Kidney capillary endothelial cell (primary cell): ENCODE results near the gene WHAMM.
"Not testable (repeated sequence)": the region's sequence is repeated elsewhere in the genome, so short reads cannot be mapped to it uniquely, and the experiment has no call there.

Experiments
- DNase-seq: peaks from one replicate; pipeline ENCODE4 v3.0.0-alpha.2; 2018; ENCODE audit warnings: low spot score

Gene WHAMM

DNA sequence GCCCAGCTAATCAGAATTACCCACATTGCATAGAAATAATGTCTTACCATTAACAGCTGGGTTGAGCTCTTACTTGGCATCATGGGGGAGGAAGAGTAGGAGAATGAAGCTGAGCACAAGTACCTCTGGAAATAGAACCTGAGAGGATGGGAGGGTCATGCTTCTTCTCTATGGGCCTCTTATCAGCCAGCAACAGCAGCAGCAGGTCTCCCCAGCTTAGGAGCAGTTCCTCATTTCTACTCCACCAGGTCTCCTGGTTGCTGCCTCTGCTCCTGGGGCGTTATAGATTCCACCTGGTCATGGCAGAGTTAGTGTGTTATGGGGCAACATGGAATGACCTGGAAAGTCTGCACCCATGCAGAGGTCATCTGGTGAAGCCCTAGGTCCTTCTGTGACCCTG lies 6.9 kb upstream of the WHAMM start:
- no peak for DNase-seq

DNA sequence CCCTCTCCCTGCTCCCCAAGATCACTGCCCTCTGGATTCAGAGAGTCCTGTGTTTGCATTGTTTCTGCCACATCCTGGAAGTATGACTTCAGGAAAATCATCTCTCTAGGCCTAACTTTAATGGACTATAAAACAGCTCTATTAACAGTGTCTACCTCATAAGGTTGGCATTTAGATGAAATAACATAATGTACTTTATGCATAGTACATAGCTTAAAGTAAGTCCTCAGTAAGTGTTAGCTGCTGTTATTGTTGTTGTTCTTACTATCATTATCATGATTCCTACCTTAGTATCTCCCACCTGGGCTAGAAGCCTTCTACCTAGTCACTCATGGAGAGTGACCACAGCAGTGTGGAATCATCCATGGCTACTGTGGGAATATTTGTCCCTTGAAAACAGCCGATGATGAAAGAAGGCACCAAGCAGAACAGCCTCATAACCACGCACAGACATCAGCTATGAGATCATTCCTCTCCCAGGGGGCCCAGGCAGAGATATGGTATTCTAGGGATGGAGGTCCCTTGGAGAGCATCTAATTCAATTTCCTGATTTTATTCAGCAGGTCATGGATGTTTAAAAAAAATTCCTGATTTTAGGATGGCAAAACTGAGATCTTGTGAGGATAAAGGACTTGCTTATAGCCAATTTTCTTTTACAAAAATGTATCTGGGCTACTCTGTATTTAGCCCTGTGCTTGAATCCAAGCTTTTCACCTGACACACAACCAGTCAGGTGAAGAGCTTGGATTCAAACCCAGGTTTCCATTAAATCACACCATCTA lies 5.4 kb upstream of the WHAMM start:
- no peak for DNase-seq

DNA sequence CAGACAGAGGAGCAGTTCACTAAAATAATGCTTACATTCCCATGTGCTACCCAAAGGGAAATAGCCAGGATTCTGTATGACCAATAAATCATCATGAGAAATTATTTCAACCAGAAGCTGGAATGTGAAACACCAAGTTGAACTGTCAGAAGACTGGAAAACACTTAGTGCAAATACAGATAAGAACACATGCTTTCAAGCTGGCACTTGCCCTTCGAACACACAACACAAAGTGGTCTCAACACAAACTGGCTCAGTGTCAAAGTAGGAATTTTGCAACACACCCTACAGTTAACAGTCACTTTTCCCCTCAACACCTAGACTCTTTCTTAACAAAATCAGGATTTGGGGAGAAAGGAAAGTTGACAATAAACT lies 4.9 kb upstream of the WHAMM start:
- DNase-seq = no peak

DNA sequence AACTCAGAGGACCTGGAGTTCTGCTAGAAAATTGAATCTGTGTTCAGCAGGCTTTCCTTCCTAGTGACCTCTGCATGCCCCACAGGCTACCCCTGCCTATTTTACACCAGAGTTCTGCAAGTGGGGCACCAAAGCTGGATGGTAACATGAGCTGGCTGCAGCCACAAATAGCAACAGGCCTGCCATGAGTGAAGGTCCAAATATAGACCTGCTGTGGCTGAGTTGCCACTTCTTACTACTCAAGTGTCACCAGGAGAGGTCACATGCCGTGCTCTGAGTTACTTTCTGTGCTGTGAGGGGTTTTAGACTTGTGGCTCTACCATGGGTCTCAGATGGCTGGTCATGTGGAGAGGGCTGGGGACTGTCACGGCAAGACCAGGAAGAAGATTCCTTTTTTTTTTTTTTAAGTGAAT lies 3.4 kb upstream of the WHAMM start, which contains the start of gene FSD2:
TSS of gene FSD2 (minus strand) at position 76 of the 413 bp plus-strand sequence. CDS start 18,679 bp downstream, outside the sequence.
- no peak for DNase-seq

DNA sequence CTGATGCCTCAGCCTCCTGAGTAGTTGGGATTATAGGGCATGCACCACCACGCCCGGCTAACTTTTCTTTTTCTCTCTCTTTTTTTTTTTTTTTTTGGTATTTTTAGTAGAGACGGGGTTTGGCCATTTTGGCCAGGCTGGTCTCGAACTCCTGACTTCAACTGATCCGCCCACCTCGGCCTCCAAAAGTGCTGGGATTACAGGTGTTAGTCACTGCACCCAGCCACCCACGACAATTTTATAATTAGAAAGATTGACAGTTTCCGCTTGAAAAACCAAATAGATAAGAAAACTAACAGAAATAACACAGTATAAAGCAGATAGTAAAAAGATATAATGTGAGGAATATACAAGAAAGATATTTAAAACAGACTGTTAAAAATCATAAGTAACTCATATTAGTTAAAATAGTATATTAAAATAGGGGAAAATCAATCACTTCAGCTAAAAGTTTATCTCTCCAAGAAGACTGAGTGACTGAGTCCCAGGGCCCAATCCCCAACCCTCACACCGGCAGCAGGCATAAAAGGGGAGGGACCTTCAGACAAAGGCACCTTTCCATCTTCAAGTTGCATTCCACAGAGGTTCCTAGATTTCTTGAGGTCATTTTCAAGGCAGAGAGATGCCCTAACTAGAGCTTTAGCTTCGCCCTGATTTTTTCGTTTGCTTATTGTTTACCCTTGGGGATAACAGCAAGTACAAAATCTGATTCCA lies 1.4 kb upstream of the WHAMM start:
- DNase-seq = no peak

DNA sequence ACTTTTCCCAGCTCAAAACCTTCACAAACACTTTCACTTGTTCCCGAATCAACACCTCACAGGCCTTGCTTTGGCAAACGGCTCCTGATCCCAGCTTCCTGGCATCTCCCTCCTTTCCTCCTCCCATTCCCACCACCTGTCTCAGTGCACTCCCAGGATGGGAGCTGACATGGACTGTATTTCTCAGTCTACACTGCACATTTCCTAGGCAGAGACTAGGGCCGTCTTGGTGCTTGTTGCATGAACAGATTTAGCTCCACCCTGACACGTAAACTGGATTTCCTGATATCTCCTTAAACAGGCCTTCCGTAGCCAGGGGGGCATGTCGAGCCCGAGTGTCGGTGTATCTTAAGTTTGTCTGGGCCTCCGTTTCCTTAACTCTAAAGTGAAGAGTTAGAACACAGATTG lies 790 bp upstream of the WHAMM start:
- no peak for DNase-seq

DNA sequence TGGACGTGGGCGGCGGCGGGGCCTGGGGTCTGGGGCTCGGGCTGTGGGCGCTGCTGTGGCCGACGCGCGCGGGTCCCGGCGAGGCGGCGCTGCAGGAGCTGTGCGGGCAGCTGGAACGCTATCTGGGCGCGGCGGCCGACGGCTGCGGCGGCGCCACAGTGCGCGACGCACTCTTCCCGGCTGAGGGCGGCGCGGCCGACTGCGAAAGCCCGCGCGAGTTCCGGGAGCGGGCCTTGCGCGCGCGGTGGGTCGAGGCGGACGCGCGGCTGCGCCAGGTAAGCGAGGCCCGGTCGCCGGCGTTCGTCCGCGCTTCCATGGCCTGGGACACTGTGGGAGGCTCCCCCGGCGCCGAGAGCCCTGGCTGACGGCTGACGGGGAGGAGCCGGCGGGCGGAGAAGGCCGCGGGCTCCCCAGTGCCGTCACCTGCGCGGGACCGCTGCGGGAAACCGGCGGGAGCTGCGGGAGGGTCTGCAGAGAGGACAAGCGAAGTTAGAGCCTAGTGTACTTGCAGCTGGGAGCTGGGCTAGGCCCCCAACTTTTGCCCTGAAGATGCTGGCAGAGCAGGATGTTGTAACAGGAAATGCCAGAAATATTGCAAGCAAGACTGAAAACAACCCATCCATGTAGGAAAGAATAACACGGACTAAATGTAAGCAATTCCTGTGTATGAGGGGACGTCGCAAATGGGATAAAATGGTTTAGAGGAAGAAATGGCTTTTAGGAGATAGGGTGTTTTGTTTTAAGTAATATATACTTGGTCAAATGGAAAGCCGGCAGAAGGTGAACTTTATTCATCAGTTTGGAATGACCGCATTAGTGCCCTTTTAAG lies 847 bp downstream of the WHAMM start:
- peak; percentile 53 for DNase-seq

DNA sequence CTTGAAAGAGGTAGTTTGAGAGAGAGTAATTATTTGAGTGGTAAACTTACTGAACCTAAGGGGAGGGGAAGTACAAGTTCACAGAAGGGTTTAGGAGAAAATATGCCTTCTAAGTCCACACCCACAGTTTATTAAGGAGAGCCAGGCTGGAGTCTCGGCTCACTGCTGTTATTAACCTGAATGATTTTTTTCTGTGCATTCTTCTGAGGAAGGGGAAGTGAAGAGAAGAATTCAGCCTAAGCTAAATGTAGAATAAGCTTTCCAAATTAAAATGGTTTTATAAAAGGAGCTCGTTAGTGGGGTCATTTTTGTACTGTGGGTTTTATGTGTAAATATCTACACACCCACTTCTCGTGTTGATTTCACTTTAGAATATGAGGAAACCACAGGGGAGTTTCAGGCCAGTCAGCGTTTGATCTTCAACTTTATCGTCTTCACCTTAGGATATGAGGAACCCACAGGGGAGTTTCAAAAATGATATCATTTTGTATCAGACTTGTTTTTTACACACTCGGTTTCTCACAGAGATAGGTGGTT lies 1.5 kb downstream of the WHAMM start:
- peak; percentile 33 for DNase-seq

DNA sequence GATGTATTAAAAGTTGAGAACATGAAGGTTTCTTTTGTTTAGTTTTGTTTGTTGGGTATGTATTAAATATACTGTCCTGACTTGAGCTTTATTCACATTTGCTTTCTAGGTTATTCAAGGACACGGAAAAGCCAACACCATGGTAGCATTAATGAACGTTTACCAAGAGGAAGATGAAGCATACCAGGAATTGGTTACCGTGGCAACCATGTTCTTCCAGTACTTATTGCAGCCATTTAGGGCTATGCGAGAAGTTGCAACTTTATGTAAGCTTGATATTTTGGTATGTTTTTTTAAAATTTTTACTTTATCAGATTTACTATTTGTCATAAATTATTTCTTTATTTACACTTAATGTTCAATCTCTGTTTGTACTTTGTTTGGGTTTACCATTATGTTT lies 3.6 kb downstream of the WHAMM start:
- no peak for DNase-seq

DNA sequence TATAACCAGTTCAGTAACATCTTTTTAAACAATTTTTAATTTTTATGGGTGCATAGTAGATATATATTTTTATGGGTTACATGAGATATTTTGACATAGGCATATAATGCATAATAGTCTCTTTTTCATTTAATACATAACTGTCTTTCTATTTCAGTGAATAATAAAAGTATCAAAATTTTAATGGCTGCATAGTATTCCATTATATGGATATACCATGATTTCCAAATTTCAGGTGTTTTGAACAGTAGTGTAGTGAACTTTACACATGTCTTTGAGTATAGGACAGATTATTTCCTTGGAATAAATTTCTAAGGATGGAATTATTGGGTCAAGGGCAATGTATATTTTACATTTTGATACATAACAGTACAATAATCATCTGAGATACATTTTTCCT lies 10.7 kb downstream of the WHAMM start:
- DNase-seq = no peak

DNA sequence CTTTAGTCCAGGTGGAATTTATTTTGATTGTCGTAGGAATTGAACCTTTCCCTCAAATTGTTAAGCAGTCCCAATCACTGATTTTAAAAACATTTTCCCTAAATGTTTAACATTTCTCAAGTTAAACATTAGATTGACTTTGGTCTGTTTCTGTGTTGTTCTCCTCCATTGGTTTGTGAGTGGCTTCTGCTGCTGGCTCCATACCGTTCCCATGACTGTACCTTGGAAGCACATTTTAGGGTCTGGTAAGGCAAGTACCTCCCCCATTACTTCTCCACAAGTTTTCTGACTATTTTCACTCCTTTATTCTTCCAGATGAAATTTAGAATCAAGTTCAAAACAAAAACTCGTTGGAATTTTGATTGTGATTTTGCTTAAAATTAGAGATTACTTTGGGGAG lies 12.0 kb downstream of the WHAMM start:
- not testable (repeated sequence) for DNase-seq

DNA sequence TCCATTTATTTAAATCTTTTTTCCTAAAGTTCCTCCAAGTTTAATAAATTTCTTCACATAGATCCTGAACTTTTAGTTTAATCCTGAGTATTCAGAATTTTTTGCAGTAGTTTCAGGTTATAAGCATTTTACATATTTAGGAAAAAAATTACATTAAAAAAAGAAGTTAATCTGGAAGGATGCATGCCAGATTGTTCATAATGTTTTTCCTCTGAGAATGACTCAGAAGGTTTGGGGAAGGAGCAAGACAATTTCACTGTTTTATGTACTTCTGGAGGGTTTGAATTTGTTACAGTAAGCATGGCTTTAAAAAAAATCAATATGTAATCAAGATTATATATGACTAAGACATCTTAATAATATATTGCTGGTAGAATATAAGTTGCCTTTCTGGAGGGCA lies 12.4 kb downstream of the WHAMM start:
- not testable (repeated sequence) for DNase-seq

DNA sequence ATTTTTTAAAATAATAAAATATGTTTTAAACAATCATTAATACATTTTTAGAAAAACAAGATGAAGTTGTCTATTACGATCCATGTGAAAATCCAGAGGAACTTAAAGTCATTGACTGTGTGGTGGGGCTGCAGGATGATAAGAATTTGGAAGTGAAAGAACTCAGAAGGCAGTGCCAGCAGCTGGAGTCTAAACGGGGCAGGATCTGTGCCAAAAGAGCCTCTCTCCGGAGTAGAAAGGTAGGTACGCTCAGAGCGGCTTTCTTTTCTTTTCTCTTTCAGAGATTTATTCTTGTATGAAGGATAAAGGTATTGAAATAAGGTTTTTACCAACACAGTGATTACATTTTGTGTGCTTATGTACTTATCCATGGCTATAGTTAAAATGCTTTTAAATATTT lies 13.6 kb downstream of the WHAMM start:
- no peak for DNase-seq

DNA sequence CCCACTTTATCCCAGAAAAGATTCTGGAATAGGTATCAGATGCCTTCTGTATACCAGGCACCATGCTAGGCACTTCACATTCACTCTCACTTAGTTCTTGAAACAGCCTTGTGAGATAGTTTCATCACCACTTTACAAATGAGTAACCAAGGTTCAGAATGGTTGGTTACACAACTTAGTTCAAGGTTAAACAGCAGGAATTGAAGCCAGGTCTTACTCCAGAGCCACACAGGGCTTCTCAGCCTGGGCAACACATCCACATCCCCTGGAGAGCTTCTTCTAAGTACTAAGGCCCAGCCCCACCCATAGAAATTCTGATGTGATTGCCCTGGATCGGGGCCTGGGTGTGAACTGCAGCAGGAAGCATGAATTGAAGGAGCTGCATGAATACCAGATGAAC lies 18.6 kb downstream of the WHAMM start:
- DNase-seq = no peak

DNA sequence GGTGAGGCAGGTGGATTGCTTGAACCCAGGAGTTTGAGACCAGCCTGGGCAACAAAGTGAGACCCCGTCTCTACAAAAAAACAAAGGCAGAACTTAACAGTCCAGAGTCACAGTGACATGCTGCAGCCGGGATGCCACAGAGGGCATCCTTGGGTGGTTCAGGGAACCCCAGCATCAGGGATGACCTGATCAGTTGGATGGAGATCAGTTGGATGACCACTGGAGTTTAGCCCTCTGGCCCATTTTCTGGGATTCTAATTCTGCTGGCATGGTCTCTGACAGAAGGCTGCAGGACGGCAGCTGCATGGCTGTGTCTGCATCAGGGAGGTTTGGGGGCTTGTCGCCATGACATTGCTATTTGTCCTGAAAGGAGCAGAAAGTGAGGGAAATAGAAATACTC lies 19.8 kb downstream of the WHAMM start:
- DNase-seq = no peak

DNA sequence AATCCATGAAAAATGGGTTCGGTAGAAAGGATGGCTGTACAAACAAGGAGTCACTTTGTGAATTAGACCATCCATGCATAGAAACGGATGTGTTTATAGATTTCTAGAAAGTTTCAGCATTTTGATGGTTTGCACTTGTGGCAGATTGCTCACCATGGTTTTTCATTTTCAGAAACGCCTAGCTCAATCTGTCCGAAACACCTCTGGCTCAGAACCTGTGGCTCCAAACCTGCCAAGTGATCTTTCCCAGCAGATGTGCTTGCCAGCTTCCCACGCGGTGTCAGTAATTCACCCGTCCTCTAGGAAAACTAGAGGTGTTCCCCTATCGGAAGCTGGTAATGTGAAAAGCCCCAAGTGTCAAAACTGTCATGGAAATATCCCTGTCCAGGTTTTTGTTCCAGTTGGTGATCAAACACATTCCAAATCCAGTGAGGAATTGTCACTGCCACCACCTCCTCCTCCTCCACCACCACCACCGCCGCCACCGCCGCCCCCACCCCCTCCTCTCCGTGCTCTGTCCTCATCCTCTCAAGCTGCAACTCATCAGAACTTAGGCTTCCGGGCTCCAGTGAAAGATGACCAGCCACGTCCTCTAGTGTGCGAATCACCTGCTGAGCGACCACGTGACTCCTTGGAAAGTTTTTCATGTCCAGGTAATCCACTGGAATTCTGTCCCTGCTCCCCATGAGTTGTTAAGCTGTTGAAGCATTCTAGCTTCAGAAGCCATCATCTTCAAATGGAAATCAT lies 21.2 kb downstream of the WHAMM start:
- no peak for DNase-seq

DNA sequence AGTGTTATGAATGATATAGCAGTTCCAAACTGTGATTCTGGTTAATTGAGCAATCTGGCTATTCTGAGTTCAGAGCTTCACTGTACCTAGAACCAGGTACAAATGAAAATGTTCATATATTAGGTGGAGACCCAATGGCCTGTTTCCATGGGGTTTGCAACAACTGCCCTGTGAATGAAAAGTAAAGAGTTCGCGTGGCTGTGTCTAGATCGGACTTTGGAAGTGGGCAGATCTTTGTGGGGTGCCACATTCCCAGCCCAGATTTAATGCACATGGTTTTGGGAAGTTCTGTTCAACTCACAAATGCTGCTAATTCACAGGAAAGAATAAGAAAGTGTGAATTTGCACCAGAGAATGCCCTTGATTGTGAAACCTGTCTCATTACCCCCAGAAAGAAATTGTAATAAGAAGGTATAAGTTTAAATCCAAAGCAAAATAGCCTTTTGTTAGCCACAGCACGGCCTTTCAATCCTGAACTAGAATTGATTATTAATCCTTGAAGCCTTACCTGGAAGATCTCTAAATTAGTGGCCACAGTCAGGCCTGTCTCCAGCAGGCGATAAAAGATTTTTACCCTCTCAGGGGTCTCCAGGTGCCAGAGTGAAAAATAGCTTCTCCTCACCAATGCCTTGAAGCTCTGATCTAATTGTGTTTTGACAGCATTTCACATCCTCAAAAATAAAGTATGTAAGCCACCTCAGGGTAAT lies 22.6 kb downstream of the WHAMM start:
- no peak for DNase-seq

DNA sequence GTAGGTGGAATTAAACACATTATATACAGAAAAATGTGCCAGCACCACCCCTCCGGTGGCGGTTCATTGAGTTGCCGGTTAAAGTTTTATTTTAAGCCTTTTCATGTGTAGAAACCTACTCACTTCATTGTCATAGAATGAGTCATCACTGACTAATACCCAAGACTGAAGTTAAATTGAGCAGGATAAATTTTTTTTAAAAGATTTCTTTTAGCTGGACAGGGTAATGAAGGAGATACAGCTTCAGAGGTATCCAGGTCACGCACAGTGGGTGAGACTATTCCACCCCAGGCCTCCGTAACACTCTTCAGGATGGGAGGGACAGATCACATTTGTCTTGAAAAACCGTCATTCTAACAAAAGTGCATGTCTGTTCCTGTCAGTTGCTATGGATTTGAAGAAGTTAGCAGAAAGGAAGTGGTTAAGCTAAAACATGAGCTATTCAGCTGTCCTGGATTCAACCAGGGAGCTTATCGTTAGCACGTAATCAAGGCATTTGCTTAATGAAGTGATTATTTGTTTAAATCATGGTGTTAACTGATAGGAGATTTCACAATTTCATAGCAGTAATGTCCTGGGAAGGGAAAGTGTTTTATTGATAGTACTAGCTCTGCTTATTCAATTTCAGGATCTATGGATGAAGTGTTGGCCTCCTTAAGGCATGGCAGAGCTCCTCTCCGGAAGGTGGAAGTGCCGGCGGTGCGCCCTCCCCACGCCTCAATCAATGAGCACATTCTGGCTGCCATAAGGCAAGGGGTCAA lies 23.4 kb downstream of the WHAMM start:
- peak; percentile 93 for DNase-seq

DNA sequence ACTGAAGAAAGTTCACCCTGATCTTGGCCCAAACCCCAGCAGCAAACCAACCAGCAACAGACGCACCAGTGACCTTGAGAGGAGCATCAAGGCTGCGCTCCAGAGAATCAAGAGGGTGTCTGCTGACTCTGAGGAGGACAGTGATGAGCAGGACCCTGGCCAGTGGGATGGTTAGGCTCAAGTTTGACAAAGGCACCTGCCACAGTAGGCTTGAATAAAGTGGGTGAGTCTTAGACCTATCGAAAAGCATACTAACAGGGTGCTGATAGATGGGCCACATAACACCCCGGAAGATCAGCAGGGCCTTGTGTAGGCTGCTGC lies 23.9 kb downstream of the WHAMM start:
- DNase-seq = no peak

DNA sequence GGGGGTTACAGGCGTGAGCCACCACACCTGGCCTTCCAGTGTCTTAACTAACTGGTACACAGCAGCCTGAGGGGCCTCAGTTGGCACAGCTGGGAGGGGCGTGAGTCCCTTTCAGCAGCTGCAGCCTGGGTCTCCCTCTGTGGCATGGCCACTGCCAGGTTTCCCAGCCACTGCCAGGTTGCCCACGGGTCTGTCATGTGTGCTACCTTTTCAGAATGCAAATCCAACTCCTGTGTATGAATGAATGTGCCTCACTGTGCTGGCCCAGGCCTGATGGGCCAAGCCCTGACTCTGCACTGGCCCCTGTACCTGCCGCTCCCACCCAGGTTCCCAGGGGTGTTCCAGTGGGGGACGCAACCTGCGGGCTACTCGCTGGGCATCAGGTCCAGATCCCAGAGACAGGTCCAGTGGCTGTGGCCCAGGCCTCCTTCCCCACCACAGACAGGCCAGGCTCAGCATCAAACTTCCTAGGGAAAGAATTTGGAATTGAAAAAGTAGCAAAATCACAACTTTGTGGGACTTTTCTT lies 26.0 kb downstream of the WHAMM start:
- no peak for DNase-seq
